HTR-8/SVneo (cell line): ENCODE measurements around the gene RCHY1.
A peak's percentile ranks its signal among the peaks of the same experiment; 100 is the strongest.
"Not testable (repeated sequence)": the region's sequence is repeated elsewhere in the genome, so short reads cannot be mapped to it uniquely, and the experiment has no call there.

Experiments used
- DNase-seq: peaks from one replicate; pipeline ENCODE4 v3.0.0; 2011; ENCODE audit warnings: low spot score, mixed read lengths; ENCODE audit not compliant: insufficient read length
- FAIRE-seq: peaks from 2 replicates; lab custom pipeline; 2011; peaks lifted over from hg19 to GRCh38; lab: Jason Lieb, UNC

Gene RCHY1

GRCh38 chr4:75514131-75514948, at the start of gene RCHY1, which contains the start of gene THAP6:
RCHY1 (minus strand) TSS chr4:75514403; CDS start chr4:75514286, 117 bp downstream.
THAP6 (plus strand) TSS chr4:75514473; CDS start chr4:75515453, 980 bp downstream.
- DNase-seq, result peak; percentile 78
- peak; percentile 86 for FAIRE-seq

- FAIRE-seq (no peak), DNase-seq (peak; percentile 9)
These were observed 47.6 kb upstream of the RCHY1 start for GRCh38 chr4:75561789-75562188.

GRCh38 chr4:75557696-75558095, 43.5 kb upstream of the RCHY1 start:
- no peak for FAIRE-seq
- DNase-seq, result no peak

- DNase-seq, result peak; percentile 38
- FAIRE-seq, result no peak
These were observed 41.3 kb upstream of the RCHY1 start, which contains the start of gene ODAPH for GRCh38 chr4:75555294-75556164. ODAPH (plus strand) TSS chr4:75556066; CDS start chr4:75556083, 17 bp downstream.

GRCh38 chr4:75552452-75552851, 38.2 kb upstream of the RCHY1 start:
- FAIRE-seq, result no peak

GRCh38 chr4:75549019-75549418, 34.8 kb upstream of the RCHY1 start:
- DNase-seq (no peak), FAIRE-seq (no peak)

More at GRCh38 chr4:75552452-75552851, 38.2 kb upstream of the RCHY1 start:
- DNase-seq, result no peak

- no peak for DNase-seq
- no peak for FAIRE-seq
These were observed 33.6 kb upstream of the RCHY1 start for GRCh38 chr4:75547647-75548387.

- no peak for FAIRE-seq
These were observed 31.3 kb upstream of the RCHY1 start for GRCh38 chr4:75545526-75545925.

GRCh38 chr4:75544870-75545269, 30.7 kb upstream of the RCHY1 start:
- no peak for FAIRE-seq
- DNase-seq, result no peak

More at GRCh38 chr4:75545526-75545925, 31.3 kb upstream of the RCHY1 start:
- DNase-seq, result no peak

GRCh38 chr4:75544220-75544619, 30.0 kb upstream of the RCHY1 start:
- not testable (repeated sequence) for FAIRE-seq

GRCh38 chr4:75542824-75543223, 28.6 kb upstream of the RCHY1 start:
- DNase-seq (no peak), FAIRE-seq (no peak)

More at GRCh38 chr4:75544220-75544619, 30.0 kb upstream of the RCHY1 start:
- not testable (repeated sequence) for DNase-seq

- DNase-seq, FAIRE-seq: not testable (repeated sequence)
These were observed 23.1 kb upstream of the RCHY1 start for GRCh38 chr4:75537308-75537707.

- FAIRE-seq, DNase-seq: not testable (repeated sequence)
These were observed 19.7 kb upstream of the RCHY1 start for GRCh38 chr4:75533926-75534325.

GRCh38 chr4:75533339-75533887, 19.2 kb upstream of the RCHY1 start:
- not testable (repeated sequence) for DNase-seq, FAIRE-seq

GRCh38 chr4:75531536-75532143, 17.4 kb upstream of the RCHY1 start:
- not testable (repeated sequence) for DNase-seq

GRCh38 chr4:75530556-75531322, 16.5 kb upstream of the RCHY1 start:
- DNase-seq, result no peak
- FAIRE-seq, result no peak

More at GRCh38 chr4:75531536-75532143, 17.4 kb upstream of the RCHY1 start:
- not testable (repeated sequence) for FAIRE-seq

GRCh38 chr4:75527482-75527881, 13.3 kb upstream of the RCHY1 start:
- DNase-seq (no peak), FAIRE-seq (no peak)

GRCh38 chr4:75525910-75526309, 11.7 kb upstream of the RCHY1 start:
- FAIRE-seq, result no peak
- DNase-seq, result no peak
